PC-3 (cell line): ENCODE data around the gene ITGA3.

Source experiments
- EZH2 ChIP-seq: fragments of 300-600 bp; sonication (generic); IDR thresholded peaks from one replicate; pipeline ENCODE4 v1.6.1; 2017; ENCODE audit warnings: antibody characterized with exemption, mild to moderate bottlenecking, low read length; ENCODE audit not compliant: unreplicated experiment
- TF ChIP-seq, protein P1 (sequence below): fragments of 300-600 bp; sonication (generic); conservative IDR thresholded peaks from 2 replicates; pipeline ENCODE4 v1.5.1; 2017; ENCODE audit warnings: antibody characterized with exemption, low read depth, mild to moderate bottlenecking, low read length

DNA sequence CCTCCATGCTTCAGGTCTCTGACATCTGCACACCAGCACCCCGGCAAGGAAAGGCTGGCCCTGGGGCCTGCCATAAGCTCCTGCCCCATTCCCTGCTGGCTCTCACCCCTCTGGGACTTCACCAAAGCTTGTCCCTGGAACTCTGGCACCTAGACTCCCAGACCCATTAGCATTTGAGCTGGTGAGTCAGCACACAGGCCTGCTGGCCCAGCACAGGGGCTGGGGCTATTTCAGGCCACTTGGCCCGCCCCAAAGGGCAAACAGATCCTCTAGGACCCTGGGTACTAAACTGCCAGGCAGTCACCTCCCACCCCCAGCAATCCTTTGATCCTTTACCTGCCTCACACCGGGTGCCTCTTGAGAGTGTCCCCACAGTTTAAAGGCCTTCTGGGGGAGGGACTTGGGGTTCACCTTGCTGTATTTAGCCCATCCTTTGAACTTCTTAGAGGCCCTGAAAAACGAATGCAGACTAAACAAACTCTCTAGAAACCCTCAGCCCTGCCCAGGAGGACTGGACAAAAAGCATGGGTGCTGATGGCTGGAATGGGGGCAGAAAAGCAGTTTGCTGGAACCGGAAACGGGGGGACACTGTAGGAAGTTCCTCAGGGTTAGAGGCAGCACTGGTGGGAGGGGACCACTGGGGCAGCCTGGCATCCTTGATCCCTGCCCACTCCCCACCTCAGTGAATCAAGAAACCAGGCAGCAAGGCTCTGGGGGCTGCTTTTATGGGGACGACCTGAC, 77.3 kb downstream of the ITGA3 start:
- TF ChIP-seq, protein P1, sequence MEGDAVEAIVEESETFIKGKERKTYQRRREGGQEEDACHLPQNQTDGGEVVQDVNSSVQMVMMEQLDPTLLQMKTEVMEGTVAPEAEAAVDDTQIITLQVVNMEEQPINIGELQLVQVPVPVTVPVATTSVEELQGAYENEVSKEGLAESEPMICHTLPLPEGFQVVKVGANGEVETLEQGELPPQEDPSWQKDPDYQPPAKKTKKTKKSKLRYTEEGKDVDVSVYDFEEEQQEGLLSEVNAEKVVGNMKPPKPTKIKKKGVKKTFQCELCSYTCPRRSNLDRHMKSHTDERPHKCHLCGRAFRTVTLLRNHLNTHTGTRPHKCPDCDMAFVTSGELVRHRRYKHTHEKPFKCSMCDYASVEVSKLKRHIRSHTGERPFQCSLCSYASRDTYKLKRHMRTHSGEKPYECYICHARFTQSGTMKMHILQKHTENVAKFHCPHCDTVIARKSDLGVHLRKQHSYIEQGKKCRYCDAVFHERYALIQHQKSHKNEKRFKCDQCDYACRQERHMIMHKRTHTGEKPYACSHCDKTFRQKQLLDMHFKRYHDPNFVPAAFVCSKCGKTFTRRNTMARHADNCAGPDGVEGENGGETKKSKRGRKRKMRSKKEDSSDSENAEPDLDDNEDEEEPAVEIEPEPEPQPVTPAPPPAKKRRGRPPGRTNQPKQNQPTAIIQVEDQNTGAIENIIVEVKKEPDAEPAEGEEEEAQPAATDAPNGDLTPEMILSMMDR: no peak
- TF ChIP-seq EZH2: no peak
